NOMO-1 treated with DMSO at 0.1 percent for 48 hours (cell line): ENCODE results near the gene NLGN2.
"Not testable (repeated sequence)": the region's sequence is repeated elsewhere in the genome, so short reads cannot be mapped to it uniquely, and the experiment has no call there.

ENCODE experiments used
- DNase-seq: peaks from one replicate; lab custom pipeline; 2025; ENCODE audit not compliant: unreplicated experiment; lab: John Stamatoyannopoulos, UW

The NLGN2 gene

GRCh38 chr17:7407485-7408251 is at the start of gene NLGN2:
Gene NLGN2 (plus strand): TSS chr17:7407845. CDS start chr17:7408256, 411 bp downstream.
- DNase-seq = no peak

- no peak for DNase-seq
These were observed 45.7 kb upstream of the NLGN2 start for GRCh38 chr17:7361906-7362305.

DNA sequence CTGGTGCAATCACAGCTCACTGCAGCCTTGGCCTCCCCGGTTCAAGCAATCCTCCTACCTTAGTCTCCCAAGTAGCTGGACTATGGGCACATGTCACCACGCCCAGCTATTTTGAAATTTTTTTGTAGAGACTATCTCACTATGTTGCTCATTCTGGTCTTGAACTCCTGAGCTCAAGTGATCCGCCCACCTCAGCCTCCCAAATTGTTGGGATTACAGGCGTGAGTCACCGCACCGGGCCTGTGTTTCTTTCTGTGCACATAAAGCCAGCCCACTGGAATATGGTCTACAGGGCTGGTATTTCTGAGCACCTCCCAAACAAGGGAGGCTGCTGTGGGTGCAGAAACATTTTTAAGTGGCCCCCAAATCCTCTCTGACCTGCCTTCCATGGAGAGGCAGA is 44.3 kb upstream of the NLGN2 start:
- DNase-seq = no peak

- DNase-seq = not testable (repeated sequence)
These were observed 41.7 kb upstream of the NLGN2 start for GRCh38 chr17:7365963-7366362.

DNA sequence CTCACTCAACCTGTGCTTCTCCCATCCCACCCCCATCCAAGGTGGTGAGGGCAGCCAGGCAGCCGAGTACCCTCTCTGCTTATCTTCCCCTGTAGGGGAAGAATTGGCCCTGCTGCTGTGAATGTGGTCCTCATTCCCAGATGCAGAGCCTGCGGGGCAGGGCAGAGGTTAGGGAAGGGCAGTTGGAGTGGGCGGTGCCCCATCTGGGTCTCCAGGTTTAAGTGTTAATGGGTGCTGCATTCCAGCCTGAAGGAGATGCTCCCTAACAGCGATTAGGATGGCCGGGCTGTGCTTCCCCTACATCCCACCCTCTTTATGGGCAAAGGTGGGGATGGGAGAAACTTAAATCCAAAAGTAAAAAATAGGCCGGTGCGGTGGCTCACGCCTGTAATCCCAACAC is 40.6 kb upstream of the NLGN2 start:
- no peak for DNase-seq

DNA sequence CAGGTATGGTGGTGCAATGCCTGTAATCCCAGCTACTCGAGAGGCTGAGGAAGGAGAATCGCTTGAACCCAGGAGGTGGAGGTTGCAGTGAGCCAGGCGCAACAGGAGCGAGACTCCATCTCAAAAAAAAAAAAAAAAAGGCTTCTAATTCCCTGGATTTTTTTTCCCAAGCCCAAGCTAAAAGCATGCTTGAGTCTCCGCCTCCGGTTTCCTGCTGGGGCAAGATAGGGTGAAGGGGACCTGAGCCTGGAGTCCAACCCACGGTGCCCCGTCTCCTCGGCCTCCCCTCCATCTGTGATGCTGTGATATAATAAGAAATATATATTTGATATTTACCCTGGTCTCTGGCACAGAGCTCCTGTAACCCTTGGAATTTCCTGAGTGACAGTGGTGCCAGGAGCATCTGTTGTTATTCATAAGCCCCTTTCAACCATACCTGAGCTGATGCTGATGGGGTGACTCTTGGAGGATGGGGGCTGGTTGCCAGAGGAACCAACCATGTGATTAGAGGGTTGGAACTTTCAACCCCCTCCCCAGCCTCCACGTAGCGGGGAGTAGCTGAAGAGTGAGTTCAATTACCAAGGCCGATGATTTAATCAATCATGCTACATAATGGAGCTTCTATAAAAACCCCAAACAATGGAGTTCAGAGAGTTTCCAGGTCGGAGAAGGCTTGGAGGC is 39.6 kb upstream of the NLGN2 start:
- no peak for DNase-seq

DNA sequence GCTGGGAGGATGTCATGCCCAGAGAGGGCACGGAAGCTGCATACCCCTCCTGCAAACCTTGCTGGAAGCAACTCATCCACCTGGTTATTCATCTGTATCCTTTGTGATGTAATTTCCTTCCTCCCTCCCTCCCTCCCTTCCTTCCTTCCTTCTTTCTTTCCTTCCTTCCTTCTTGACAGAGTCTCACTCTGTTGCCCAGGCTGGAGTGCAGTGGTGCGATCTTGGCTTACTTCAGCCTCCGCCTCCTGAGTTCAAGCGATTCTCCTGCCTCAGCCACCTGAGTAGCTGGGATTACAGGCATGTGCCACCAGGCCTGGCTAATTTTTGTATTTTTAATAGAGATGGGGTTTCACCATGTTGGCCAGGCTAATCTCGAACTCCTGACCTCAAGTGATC is 39.0 kb upstream of the NLGN2 start:
- not testable (repeated sequence) for DNase-seq

DNA sequence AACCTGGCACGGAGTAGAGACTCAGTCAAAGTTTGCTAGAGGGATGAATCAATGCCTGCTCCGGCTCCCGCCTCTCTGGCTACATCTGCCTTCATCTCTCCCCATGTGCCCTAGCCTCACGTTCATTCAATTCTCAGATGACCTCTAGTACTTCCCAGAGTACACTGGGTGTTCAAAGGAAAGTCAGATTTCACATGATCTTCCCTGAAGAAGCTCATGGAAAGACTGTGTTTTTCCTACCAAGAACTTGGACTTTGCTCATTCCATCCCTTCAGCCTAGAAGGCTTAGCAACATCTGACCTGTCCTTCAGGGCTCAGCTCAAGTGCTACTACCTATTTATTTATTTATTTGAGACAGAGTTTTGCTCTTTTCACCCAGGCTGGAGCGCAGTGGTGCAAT is 37.8 kb upstream of the NLGN2 start:
- no peak for DNase-seq

GRCh38 chr17:7370853-7371252 is 36.8 kb upstream of the NLGN2 start:
- no peak for DNase-seq

GRCh38 chr17:7374353-7374752 is 33.3 kb upstream of the NLGN2 start:
- DNase-seq = no peak

- DNase-seq = no peak
These were observed 28.5 kb upstream of the NLGN2 start for GRCh38 chr17:7379134-7379533.

- no peak for DNase-seq
These were observed 27.3 kb upstream of the NLGN2 start for GRCh38 chr17:7380321-7380720.

- no peak for DNase-seq
These were observed 26.6 kb upstream of the NLGN2 start, which contains the start of gene TNK1 for GRCh38 chr17:7380855-7381683. Gene TNK1 (plus strand): TSS chr17:7381089. CDS start chr17:7382927, 1,838 bp downstream.

DNA sequence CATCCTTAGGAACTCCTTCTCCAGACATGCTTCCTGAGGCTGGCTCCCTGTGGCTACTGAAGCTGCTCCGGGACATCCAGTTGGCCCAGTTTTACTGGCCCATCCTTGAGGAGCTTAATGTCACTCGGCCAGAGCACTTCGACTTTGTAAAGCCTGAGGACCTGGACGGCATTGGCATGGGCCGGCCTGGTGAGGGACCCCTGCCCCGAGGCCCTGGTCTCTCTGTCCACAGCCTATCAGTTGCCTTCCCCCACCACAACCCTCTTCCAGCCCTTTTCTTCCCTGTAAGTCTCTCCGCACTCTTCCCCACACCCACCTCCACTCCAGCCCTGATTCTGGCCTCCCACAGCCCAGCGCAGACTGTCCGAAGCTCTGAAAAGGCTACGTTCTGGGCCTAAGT is 24.7 kb upstream of the NLGN2 start:
- no peak for DNase-seq

GRCh38 chr17:7383371-7383741 is 24.3 kb upstream of the NLGN2 start:
- DNase-seq = no peak

GRCh38 chr17:7383742-7384488 is 23.7 kb upstream of the NLGN2 start:
- DNase-seq = peak; percentile 17

DNA sequence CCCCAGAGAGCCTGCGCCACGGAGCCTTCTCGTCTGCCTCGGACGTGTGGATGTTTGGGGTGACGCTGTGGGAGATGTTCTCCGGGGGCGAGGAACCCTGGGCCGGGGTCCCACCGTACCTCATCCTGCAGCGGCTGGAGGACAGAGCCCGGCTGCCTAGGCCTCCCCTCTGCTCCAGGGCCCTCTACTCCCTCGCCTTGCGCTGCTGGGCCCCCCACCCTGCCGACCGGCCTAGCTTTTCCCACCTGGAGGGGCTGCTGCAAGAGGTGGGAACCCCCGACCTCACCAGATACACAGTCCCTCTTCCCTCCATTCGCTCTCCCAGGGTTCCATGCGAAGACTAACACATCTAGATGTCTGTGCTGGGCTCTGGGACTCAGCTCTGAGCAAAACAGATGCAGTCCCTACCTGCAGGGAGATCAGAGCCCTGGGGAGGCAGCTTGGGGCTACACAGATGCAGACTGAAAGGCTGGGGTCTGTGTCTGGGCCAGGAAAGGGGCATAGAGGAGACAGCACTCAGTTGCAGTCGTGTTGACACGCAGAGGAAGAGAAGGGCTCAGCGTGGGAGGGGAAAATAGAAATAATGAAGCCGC is 23.1 kb upstream of the NLGN2 start:
- no peak for DNase-seq

DNA sequence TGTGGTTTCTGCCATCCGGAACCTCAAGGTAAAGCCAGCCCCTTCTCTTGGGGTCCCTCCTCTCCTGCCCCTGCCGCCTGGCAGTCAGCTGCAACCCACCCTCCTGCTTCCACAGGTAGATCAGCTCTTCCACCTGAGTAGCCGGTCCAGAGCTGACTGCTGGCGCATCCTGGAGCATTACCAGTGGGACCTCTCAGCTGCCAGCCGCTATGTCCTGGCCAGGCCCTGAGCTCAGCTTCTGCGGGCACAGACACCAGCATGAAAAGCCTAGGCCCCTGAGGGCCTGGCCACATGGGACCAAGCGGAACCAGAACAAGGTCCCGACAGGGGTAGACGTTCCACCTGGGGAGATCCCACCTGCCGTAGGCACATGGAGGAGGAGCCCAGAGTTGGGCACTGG is 18.8 kb upstream of the NLGN2 start:
- no peak for DNase-seq

GRCh38 chr17:7389924-7390910 is 17.4 kb upstream of the NLGN2 start:
- no peak for DNase-seq
